Measurements from ENCODE around the gene ANKS1B. TPM values are rescaled to one million over a fixed set of nuclear protein-coding genes. Genes with fewer than 3 reads are reported as not detected.

Gene ANKS1B
- total RNA-seq, 1 donor from 2014 or later = 11.3 TPM

GRCh38 chr12:99529966-99530365, 454.8 kb downstream of the ANKS1B start:
- Mint-ChIP-seq H3K4me1 (ENCODE audit: low read depth, unreplicated experiment) (no peaks in the 10 kb centered on the region), H3K9me3 (ENCODE audit: unreplicated experiment) (no peaks in the 10 kb centered on the region), H3K4me3 (ENCODE audit: unreplicated experiment) (no peak overlapping the region), H3K27ac (ENCODE audit: unreplicated experiment) (no peak overlapping the region), H3K36me3 (ENCODE audit: unreplicated experiment) (no peaks in the 10 kb centered on the region), H3K27me3 (ENCODE audit: unreplicated experiment) (no peaks in the 10 kb centered on the region)
- no peak for DNase-seq
- no peak for TF ChIP-seq CTCF (IDR thresholded peaks at IDR 0.05; ENCODE audit: partially characterized antibody, unreplicated experiment)

GRCh38 chr12:99528478-99528877, 456.3 kb downstream of the ANKS1B start:
- Mint-ChIP-seq H3K4me3 (ENCODE audit: unreplicated experiment) (no peak overlapping the region), H3K9me3 (ENCODE audit: unreplicated experiment) (no peaks in the 10 kb centered on the region), H3K27me3 (ENCODE audit: unreplicated experiment) (no peaks in the 10 kb centered on the region), H3K36me3 (ENCODE audit: unreplicated experiment) (no peaks in the 10 kb centered on the region), H3K27ac (ENCODE audit: unreplicated experiment) (no peak overlapping the region), H3K4me1 (ENCODE audit: low read depth, unreplicated experiment) (no peaks in the 10 kb centered on the region)
- no peak for DNase-seq
- TF ChIP-seq CTCF (IDR thresholded peaks at IDR 0.05; ENCODE audit: partially characterized antibody, unreplicated experiment) = no peak

- Mint-ChIP-seq H3K27ac (ENCODE audit: unreplicated experiment) (no peak overlapping the region), H3K4me1 (ENCODE audit: low read depth, unreplicated experiment) (peaks cover 6% of the 10 kb centered on the region), H3K4me3 (ENCODE audit: unreplicated experiment) (no peak overlapping the region), H3K27me3 (ENCODE audit: unreplicated experiment) (no peaks in the 10 kb centered on the region), H3K36me3 (ENCODE audit: unreplicated experiment) (no peaks in the 10 kb centered on the region), H3K9me3 (ENCODE audit: unreplicated experiment) (no peaks in the 10 kb centered on the region)
- no peak for DNase-seq
- TF ChIP-seq CTCF (IDR thresholded peaks at IDR 0.05; ENCODE audit: partially characterized antibody, unreplicated experiment) = no peak
Observed at GRCh38 chr12:99523853-99524252, 460.9 kb downstream of the ANKS1B start.

- H3K4me1 Mint-ChIP-seq (ENCODE audit: low read depth, unreplicated experiment) = peaks cover 6% of the 10 kb centered on the region
- H3K9me3 Mint-ChIP-seq (ENCODE audit: unreplicated experiment) = peaks cover 2% of the 10 kb centered on the region
- TF ChIP-seq CTCF (IDR thresholded peaks at IDR 0.05; ENCODE audit: partially characterized antibody, unreplicated experiment) = no peak
- H3K27me3 Mint-ChIP-seq (ENCODE audit: unreplicated experiment) = peaks cover 1% of the 10 kb centered on the region
- H3K27ac Mint-ChIP-seq (ENCODE audit: unreplicated experiment) = no peak overlapping the region
- no peak for DNase-seq
- no peaks in the 10 kb centered on the region for H3K36me3 Mint-ChIP-seq (ENCODE audit: unreplicated experiment)
- H3K4me3 Mint-ChIP-seq (ENCODE audit: unreplicated experiment) = no peak overlapping the region
Observed at GRCh38 chr12:99522456-99522855, 462.3 kb downstream of the ANKS1B start.

- peaks cover 6% of the 10 kb centered on the region for H3K4me1 Mint-ChIP-seq (ENCODE audit: low read depth, unreplicated experiment)
- no peak overlapping the region for H3K27ac Mint-ChIP-seq (ENCODE audit: unreplicated experiment)
- peaks cover 2% of the 10 kb centered on the region for H3K9me3 Mint-ChIP-seq (ENCODE audit: unreplicated experiment)
- H3K36me3 Mint-ChIP-seq (ENCODE audit: unreplicated experiment) = no peaks in the 10 kb centered on the region
- H3K4me3 Mint-ChIP-seq (ENCODE audit: unreplicated experiment) = no peak overlapping the region
- TF ChIP-seq CTCF (IDR thresholded peaks at IDR 0.05; ENCODE audit: partially characterized antibody, unreplicated experiment) = no peak
- H3K27me3 Mint-ChIP-seq (ENCODE audit: unreplicated experiment) = peaks cover 1% of the 10 kb centered on the region
- DNase-seq = no peak
Observed at GRCh38 chr12:99521664-99522063, 463.1 kb downstream of the ANKS1B start.

All from glutamatergic neuron (in vitro differentiated cells).